ENCODE results near the gene SERHL2. TPM values are rescaled to one million over a fixed set of nuclear protein-coding genes. Genes with fewer than 3 reads are reported as not detected.

The SERHL2 gene
- polyA plus RNA-seq, 3 donors: 0.20 to 0.60 (median 0.24) TPM

DNA sequence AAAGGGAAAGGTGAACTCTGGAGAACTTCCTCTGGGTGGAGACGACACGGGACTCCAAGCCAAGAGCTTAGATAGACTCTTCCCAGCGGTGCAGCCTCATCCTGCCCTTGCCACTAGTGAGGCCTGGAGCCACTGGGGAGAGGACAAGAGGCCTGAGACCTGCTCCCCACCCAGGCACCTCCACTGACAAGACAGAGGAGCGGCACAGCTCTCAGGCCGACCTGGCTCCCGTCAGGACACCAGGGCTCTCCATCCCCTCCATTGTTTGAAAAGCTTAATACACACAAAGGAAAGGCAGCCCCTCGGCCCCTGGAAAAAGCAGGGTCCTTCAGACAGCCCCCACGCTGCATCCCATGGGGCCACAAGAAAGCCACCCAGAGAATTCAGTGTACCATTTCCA, 31.3 kb downstream of the SERHL2 start:
- Mint-ChIP-seq H3K27ac (peak overlapping the region in 4 of 7 donors; percentile 18 to 58 (median 46)), H3K4me1 (peaks cover 59% of the 10 kb centered on the region), H3K27me3 (ENCODE audit: low read depth in 3 of 3) (peaks cover 0 to 2% (median 2%) of the 10 kb centered on the region in 3 donors), H3K9me3 (no peaks in the 10 kb centered on the region), H3K4me3 (no peak overlapping the region), H3K36me3 (peaks cover 43 to 64% of the 10 kb centered on the region in 2 donors)
- no peaks in the 10 kb centered on the region for H3K9me3 ChIP-seq (replicated peaks in 1 of 2; ENCODE audit: control insufficient read depth in 1 of 2, insufficient read depth in 1 of 2, low read length in 2 of 2)
- H3K9ac ChIP-seq (ENCODE audit: insufficient read depth, low read length, poor library complexity, severe bottlenecking): no peak overlapping the region
- 81% methylated on average over 5 of the region's 8 CpGs for WGBS (ENCODE audit: insufficient coverage)
- H2AFZ ChIP-seq (ENCODE audit: insufficient read depth, low read depth, low read length, poor library complexity, severe bottlenecking): no peak overlapping the region
- H4K20me1 ChIP-seq (ENCODE audit: insufficient read depth, low read length): peaks cover 26% of the 10 kb centered on the region
- no peak for DNase-seq
- peaks cover 48 to 66% of the 10 kb centered on the region in 2 donors for H3K4me1 ChIP-seq (ENCODE audit: control insufficient read depth in 1 of 2, insufficient read depth in 2 of 2, low read length in 2 of 2)
- no peak overlapping the region for H3K4me3 ChIP-seq (replicated peaks in 1 of 3; ENCODE audit: low read depth in 2 of 3, low read length in 3 of 3)
- no peaks in the 10 kb centered on the region for H3K27me3 ChIP-seq (ENCODE audit: control insufficient read depth in 2 of 2, insufficient read depth in 2 of 2, low read length in 2 of 2)
- H3K36me3 ChIP-seq (replicated peaks in 1 of 2; ENCODE audit: control insufficient read depth in 1 of 2, insufficient read depth in 2 of 2, low read length in 2 of 2): peaks cover 35 to 47% of the 10 kb centered on the region in 2 donors
- peak overlapping the region in 1 of 2 donors; percentile 77 for H3K27ac ChIP-seq (ENCODE audit: low read depth in 1 of 2, low read length in 2 of 2)
- TF ChIP-seq, protein P1, sequence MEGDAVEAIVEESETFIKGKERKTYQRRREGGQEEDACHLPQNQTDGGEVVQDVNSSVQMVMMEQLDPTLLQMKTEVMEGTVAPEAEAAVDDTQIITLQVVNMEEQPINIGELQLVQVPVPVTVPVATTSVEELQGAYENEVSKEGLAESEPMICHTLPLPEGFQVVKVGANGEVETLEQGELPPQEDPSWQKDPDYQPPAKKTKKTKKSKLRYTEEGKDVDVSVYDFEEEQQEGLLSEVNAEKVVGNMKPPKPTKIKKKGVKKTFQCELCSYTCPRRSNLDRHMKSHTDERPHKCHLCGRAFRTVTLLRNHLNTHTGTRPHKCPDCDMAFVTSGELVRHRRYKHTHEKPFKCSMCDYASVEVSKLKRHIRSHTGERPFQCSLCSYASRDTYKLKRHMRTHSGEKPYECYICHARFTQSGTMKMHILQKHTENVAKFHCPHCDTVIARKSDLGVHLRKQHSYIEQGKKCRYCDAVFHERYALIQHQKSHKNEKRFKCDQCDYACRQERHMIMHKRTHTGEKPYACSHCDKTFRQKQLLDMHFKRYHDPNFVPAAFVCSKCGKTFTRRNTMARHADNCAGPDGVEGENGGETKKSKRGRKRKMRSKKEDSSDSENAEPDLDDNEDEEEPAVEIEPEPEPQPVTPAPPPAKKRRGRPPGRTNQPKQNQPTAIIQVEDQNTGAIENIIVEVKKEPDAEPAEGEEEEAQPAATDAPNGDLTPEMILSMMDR (IDR thresholded peaks at IDR 0.05): no peak
- H3K4me2 ChIP-seq (replicated peaks; ENCODE audit: extremely low read depth, low read length, poor library complexity, severe bottlenecking): no peak overlapping the region
- intact Hi-C loops (cut with micrococcal nuclease): no loop called here
- H3K79me2 ChIP-seq (ENCODE audit: insufficient read depth, low read length): peaks cover 9% of the 10 kb centered on the region

DNA sequence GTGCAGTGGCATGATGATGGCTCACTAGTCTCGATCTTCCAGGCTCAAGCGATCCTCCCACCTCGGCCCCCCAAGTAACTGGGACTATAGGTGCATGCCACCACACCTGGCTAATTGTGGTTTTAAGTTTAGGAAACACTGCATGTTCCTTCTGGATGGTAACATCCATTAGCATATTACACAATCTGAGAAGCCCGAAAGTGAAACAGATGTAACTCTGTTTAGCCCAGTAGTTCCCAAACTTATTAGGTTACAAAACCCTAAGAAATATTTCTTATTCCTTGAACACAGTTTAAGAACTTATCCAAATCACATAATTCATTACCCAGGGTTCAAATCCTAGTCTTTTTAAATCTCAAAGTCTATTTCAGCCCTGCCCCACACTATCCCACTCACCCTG, 32.6 kb downstream of the SERHL2 start:
- DNase-seq: peak; percentile 7 to 65 (median 28)
- peaks cover 19% of the 10 kb centered on the region for H3K79me2 ChIP-seq (ENCODE audit: insufficient read depth, low read length)
- H3K4me2 ChIP-seq (replicated peaks; ENCODE audit: extremely low read depth, low read length, poor library complexity, severe bottlenecking): peak overlapping the region; percentile 60
- H3K4me1 ChIP-seq (ENCODE audit: control insufficient read depth in 1 of 2, insufficient read depth in 2 of 2, low read length in 2 of 2): peaks cover 44 to 60% of the 10 kb centered on the region in 2 donors
- peaks cover 45 to 57% of the 10 kb centered on the region in 2 donors for H3K36me3 ChIP-seq (replicated peaks in 1 of 2; ENCODE audit: control insufficient read depth in 1 of 2, insufficient read depth in 2 of 2, low read length in 2 of 2)
- H3K9ac ChIP-seq (ENCODE audit: insufficient read depth, low read length, poor library complexity, severe bottlenecking): no peak overlapping the region
- peaks cover 0 to 2% (median 2%) of the 10 kb centered on the region in 3 donors for H3K27me3 Mint-ChIP-seq (ENCODE audit: low read depth in 3 of 3)
- H3K27me3 ChIP-seq (ENCODE audit: control insufficient read depth in 2 of 2, insufficient read depth in 2 of 2, low read length in 2 of 2): no peaks in the 10 kb centered on the region
- H3K27ac Mint-ChIP-seq: peak overlapping the region; percentile 84 to 93 (median 91)
- 13% methylated on average over 3 of the region's 4 CpGs for WGBS (ENCODE audit: insufficient coverage)
- H3K36me3 Mint-ChIP-seq: peaks cover 45 to 76% of the 10 kb centered on the region in 2 donors
- peak overlapping the region; percentile 50 to 77 for H3K27ac ChIP-seq (ENCODE audit: low read depth in 1 of 2, low read length in 2 of 2)
- peak overlapping the region; percentile 25 to 76 for H3K4me3 Mint-ChIP-seq
- TF ChIP-seq, protein P1 (IDR thresholded peaks at IDR 0.05): no peak
- H3K9me3 Mint-ChIP-seq: no peaks in the 10 kb centered on the region
- no peak overlapping the region for H2AFZ ChIP-seq (ENCODE audit: insufficient read depth, low read depth, low read length, poor library complexity, severe bottlenecking)
- H4K20me1 ChIP-seq (ENCODE audit: insufficient read depth, low read length): peaks cover 30% of the 10 kb centered on the region
- intact Hi-C loops (cut with micrococcal nuclease): no loop called here
- peaks cover 56% of the 10 kb centered on the region for H3K4me1 Mint-ChIP-seq
- peak overlapping the region in 1 of 3 experiments; percentile 62 for H3K4me3 ChIP-seq (replicated peaks in 1 of 3; ENCODE audit: low read depth in 2 of 3, low read length in 3 of 3)
- H3K9me3 ChIP-seq (replicated peaks in 1 of 2; ENCODE audit: control insufficient read depth in 1 of 2, insufficient read depth in 1 of 2, low read length in 2 of 2): no peaks in the 10 kb centered on the region

Measured in CD14-positive monocyte (primary cell).